HL-60 (cell line): ENCODE results near the gene CYTH4.

Experiments
- DNase-seq, 2 experiments: peaks; one replicate each; pipeline ENCODE4 v3.0.0-alpha.2; 2010 to 2020; ENCODE audit warnings: low read depth in 1 of 2, low spot score in 1 of 2
- H3K27ac ChIP-seq: fragments of 250-450 bp; sonication (Bioruptor Pico); replicated peaks from 2 replicates; pipeline ENCODE4 v1.5.1; 2020; ENCODE audit warnings: mild to moderate bottlenecking, moderate library complexity
- H3K27me3 ChIP-seq: fragments of 250-450 bp; sonication (Bioruptor Pico); 2 replicates; pipeline ENCODE4 v1.5.1; 2021; ENCODE audit warnings: mild to moderate bottlenecking, moderate library complexity; ENCODE audit not compliant: insufficient read depth, poor library complexity, severe bottlenecking
- H3K4me3 ChIP-seq: replicated peaks from 2 replicates; pipeline ENCODE4 v1.5.1; 2011; ENCODE audit warnings: mild to moderate bottlenecking, control low read depth, low read length; ENCODE audit not compliant: insufficient read depth
- GABPA ChIP-seq: IDR thresholded peaks from 2 replicates; pipeline ENCODE4 v1.6.1; 2012; ENCODE audit warnings: low read depth
- POLR2AphosphoS5 ChIP-seq: IDR thresholded peaks from 2 replicates; pipeline ENCODE4 v1.6.1; 2012; ENCODE audit warnings: low read depth
- SPI1 ChIP-seq: IDR thresholded peaks from 2 replicates; pipeline ENCODE4 v1.6.1; 2012; ENCODE audit warnings: low read depth, mild to moderate bottlenecking, borderline replicate concordance
- TF ChIP-seq, protein P1 (sequence below): IDR thresholded peaks from 2 replicates; pipeline ENCODE4 v1.6.1; 2012; ENCODE audit warnings: low read depth; ENCODE audit not compliant: insufficient replicate concordance
- TF ChIP-seq, protein P2 (sequence below): IDR thresholded peaks from one replicate; pipeline ENCODE4 v1.5.1; 2011; ENCODE audit warnings: low read length, control low read depth, inconsistent platforms; ENCODE audit not compliant: insufficient read depth

CYTH4 gene

GRCh38 chr22:37260901-37261336, 21.4 kb upstream of the CYTH4 start:
- H3K27me3 ChIP-seq, result no peaks in the 10 kb centered on the region
- no peak overlapping the region for H3K27ac ChIP-seq
- TF ChIP-seq, protein P1, sequence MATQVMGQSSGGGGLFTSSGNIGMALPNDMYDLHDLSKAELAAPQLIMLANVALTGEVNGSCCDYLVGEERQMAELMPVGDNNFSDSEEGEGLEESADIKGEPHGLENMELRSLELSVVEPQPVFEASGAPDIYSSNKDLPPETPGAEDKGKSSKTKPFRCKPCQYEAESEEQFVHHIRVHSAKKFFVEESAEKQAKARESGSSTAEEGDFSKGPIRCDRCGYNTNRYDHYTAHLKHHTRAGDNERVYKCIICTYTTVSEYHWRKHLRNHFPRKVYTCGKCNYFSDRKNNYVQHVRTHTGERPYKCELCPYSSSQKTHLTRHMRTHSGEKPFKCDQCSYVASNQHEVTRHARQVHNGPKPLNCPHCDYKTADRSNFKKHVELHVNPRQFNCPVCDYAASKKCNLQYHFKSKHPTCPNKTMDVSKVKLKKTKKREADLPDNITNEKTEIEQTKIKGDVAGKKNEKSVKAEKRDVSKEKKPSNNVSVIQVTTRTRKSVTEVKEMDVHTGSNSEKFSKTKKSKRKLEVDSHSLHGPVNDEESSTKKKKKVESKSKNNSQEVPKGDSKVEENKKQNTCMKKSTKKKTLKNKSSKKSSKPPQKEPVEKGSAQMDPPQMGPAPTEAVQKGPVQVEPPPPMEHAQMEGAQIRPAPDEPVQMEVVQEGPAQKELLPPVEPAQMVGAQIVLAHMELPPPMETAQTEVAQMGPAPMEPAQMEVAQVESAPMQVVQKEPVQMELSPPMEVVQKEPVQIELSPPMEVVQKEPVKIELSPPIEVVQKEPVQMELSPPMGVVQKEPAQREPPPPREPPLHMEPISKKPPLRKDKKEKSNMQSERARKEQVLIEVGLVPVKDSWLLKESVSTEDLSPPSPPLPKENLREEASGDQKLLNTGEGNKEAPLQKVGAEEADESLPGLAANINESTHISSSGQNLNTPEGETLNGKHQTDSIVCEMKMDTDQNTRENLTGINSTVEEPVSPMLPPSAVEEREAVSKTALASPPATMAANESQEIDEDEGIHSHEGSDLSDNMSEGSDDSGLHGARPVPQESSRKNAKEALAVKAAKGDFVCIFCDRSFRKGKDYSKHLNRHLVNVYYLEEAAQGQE, result no peak
- TF ChIP-seq, protein P2, sequence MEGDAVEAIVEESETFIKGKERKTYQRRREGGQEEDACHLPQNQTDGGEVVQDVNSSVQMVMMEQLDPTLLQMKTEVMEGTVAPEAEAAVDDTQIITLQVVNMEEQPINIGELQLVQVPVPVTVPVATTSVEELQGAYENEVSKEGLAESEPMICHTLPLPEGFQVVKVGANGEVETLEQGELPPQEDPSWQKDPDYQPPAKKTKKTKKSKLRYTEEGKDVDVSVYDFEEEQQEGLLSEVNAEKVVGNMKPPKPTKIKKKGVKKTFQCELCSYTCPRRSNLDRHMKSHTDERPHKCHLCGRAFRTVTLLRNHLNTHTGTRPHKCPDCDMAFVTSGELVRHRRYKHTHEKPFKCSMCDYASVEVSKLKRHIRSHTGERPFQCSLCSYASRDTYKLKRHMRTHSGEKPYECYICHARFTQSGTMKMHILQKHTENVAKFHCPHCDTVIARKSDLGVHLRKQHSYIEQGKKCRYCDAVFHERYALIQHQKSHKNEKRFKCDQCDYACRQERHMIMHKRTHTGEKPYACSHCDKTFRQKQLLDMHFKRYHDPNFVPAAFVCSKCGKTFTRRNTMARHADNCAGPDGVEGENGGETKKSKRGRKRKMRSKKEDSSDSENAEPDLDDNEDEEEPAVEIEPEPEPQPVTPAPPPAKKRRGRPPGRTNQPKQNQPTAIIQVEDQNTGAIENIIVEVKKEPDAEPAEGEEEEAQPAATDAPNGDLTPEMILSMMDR, result peak; percentile 93
- no peak for TF ChIP-seq POLR2AphosphoS5
- peak in 1 of 2 experiments; percentile 66 for DNase-seq
- H3K4me3 ChIP-seq, result no peak overlapping the region

GRCh38 chr22:37262346-37262745, 20.0 kb upstream of the CYTH4 start:
- Histone ChIP-seq H3K4me3 (no peak overlapping the region), H3K27me3 (no peaks in the 10 kb centered on the region), H3K27ac (no peak overlapping the region)
- TF ChIP-seq POLR2AphosphoS5, result no peak
- TF ChIP-seq GABPA, result no peak
- TF ChIP-seq, protein P2, result no peak
- no peak for TF ChIP-seq SPI1
- TF ChIP-seq, protein P1, result no peak
- no peak for DNase-seq

- H3K27me3 ChIP-seq, result no peaks in the 10 kb centered on the region
- H3K27ac ChIP-seq, result no peak overlapping the region
- no peak overlapping the region for H3K4me3 ChIP-seq
- no peak for DNase-seq
- no peak for TF ChIP-seq POLR2AphosphoS5
- TF ChIP-seq, protein P1, result no peak
- no peak for TF ChIP-seq SPI1
- TF ChIP-seq GABPA, result no peak
- TF ChIP-seq, protein P2, result no peak
These were observed 18.1 kb upstream of the CYTH4 start for GRCh38 chr22:37263966-37264887.
